ENCODE measurements around the gene REX1BD. TPM values are rescaled to one million over a fixed set of nuclear protein-coding genes. Genes with fewer than 3 reads are reported as not detected.

The REX1BD gene
- total RNA-seq, 1 donor = 41.4 TPM

- DNase-seq (ENCODE audit: low read depth) = no peak
- TF ChIP-seq CTCF (IDR thresholded peaks at IDR 0.05; ENCODE audit: insufficient read depth, low read length) = no peak
- H3K4me3 ChIP-seq (ENCODE audit: low read depth, low read length) = no peak overlapping the region
Measured at GRCh38 chr19:18618236-18618635, 29.6 kb downstream of the REX1BD start.

- no peak overlapping the region for H3K4me3 ChIP-seq (ENCODE audit: low read depth, low read length)
- no peak for DNase-seq (ENCODE audit: low read depth)
- TF ChIP-seq CTCF (IDR thresholded peaks at IDR 0.05; ENCODE audit: insufficient read depth, low read length) = no peak
Measured at GRCh38 chr19:18620311-18620710, 31.7 kb downstream of the REX1BD start.

- DNase-seq (ENCODE audit: low read depth) = no peak
- H3K4me3 ChIP-seq (ENCODE audit: low read depth, low read length) = no peak overlapping the region
- no peak for TF ChIP-seq CTCF (IDR thresholded peaks at IDR 0.05; ENCODE audit: insufficient read depth, low read length)
Measured at GRCh38 chr19:18620902-18621301, 32.3 kb downstream of the REX1BD start.

GRCh38 chr19:18626906-18627305 lies 38.3 kb downstream of the REX1BD start:
- no peak for DNase-seq (ENCODE audit: low read depth)
- H3K4me3 ChIP-seq (ENCODE audit: low read depth, low read length) = no peak overlapping the region
- TF ChIP-seq CTCF (IDR thresholded peaks at IDR 0.05; ENCODE audit: insufficient read depth, low read length) = no peak

- no peak for DNase-seq (ENCODE audit: low read depth)
- TF ChIP-seq CTCF (IDR thresholded peaks at IDR 0.05; ENCODE audit: insufficient read depth, low read length) = no peak
- no peak overlapping the region for H3K4me3 ChIP-seq (ENCODE audit: low read depth, low read length)
Measured at GRCh38 chr19:18629166-18630088, 40.8 kb downstream of the REX1BD start.

GRCh38 chr19:18633321-18633720 lies 44.7 kb downstream of the REX1BD start:
- DNase-seq (ENCODE audit: low read depth) = no peak
- TF ChIP-seq CTCF (IDR thresholded peaks at IDR 0.05; ENCODE audit: insufficient read depth, low read length) = no peak
- H3K4me3 ChIP-seq (ENCODE audit: low read depth, low read length) = no peak overlapping the region
